DMS79 (cell line): Measurements from ENCODE around the gene ADAMTS14.

Experiments used
- DNase-seq: peaks from one replicate; lab custom pipeline; 2025; lab: John Stamatoyannopoulos, UW

The ADAMTS14 gene

DNA sequence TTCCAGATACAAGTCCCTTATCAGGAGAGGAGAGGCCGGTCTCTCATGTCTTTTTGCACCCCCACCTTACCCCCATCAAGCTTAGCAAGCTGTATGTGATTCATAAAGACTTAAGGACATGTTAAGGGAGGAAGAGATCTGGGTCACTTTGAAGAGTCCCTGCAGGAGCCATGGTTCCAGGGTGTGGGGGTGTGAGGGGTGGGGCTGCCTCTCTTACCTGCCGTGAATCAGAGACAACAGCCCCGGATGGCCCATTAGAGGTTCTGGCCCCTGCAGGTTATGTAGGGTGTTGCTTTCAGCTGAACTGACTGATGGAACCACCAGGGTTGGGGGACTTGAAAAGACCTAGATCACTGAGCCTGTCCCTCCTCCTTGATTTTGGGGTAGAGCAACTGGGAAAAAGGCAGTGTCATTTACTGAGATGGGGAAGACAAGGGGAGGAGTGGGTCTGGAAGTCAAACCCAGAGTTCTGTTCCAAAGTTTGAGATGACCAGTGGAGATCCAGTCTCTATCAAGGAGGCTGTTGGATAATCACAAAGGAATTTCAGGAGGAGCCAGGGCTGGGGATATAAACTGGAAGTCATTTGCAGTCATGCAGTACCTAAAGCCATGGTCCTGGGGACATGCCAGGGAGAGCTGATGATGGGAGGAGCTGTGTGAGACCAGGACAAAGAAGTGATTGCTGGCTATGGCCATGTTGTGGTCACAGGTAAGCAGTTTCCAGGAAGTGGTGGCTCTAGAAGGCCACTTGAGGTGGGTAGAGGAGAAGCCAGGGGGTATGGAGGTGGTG, 23.1 kb downstream of the ADAMTS14 start:
- no peak for DNase-seq

DNA sequence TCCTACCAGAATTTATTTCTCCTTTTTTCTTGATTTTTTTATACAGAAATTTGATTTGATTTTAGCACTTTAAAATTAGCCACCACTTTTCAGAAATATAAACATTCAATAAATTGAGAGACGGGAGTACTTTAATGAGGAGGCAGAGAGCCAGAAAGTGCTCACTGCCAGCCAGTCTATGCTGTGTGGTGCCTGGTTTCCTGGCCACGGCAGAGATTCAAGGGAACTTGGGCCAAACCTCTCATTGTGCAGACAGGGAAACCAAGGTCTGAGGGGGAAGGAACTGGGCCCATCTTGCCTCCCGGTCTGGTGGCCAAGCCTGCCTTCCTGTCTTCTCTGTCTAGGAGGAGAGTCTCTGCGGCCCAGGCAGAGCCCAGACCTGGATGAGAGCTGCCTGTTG, 25.9 kb downstream of the ADAMTS14 start:
- no peak for DNase-seq

DNA sequence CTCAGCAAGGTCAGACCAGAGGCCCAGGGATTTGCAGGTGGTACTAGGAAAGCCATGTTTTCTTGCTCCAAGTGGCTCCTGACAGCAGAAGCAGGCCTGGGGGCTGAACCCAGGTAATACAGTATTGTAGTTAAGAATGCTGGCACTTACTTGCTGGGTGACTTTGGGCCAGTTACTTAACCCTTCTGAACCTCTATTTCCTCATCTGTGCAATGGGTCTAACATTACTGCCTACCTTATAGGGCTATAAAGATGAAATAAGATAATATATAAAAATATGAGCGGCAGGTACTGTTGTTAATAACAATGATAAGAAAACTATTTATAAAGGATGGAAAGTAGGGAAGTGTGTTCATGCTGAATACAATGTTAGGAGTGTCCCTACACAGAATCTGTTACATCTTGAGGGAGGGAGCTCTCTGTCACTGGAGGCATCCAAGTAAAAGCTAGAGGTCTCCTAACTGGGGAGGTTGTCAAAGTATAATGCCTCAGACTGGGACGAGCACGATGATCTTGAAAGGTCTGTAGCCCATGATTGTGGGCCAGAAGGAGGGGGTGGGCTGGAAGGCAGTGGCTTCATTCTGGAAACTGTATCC, 26.9 kb downstream of the ADAMTS14 start:
- DNase-seq, result no peak

DNA sequence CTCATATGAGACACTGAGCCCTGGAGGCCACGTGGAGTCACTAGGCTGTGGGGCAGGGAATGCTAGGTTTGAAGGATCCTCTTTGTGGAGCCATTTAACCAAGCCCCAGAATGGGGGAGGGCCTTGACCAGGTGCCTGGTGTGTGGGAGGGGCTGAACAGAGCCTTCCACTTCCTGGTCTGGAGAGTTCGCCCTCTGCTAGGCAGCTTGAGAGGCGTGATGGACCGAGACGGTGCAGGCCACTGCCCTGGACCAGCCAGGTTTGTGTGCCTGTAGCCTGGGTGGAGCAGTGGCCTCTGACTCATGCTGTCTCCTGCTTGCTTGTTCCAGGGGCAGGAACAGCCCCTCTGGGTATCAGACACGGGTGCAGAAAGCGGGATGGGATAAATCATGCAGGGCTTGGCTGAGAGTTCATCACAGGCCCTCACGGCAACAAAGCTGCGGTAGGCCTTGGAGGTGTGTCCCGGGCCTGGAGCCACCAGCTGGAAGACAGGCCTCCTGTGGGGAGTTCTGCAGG, 27.4 kb downstream of the ADAMTS14 start:
- no peak for DNase-seq

DNA sequence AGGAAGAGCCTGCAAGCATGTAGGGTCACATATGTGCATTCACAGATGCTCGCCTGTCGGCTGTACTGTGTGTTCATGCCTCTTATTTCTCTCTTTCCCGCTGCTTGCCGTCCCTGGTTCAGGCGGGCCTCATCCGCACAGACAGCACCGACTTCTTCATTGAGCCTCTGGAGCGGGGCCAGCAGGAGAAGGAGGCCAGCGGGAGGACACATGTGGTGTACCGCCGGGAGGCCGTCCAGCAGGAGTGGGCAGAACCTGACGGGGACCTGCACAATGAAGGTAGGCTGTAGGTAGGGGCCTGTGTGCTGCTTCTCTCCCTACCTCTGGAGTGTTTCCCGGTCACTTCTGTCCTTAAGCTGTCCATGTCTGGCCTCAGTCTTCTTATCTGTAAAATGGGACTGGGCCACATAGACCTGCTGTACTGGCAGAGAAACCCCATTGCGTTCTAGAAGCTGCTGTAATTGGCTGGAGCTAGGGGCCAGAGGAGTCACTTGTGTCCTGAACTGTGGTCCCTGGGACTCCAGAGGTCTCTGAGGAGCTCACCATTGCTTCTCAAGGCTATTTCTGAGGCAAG, 30.0 kb downstream of the ADAMTS14 start:
- no peak for DNase-seq

DNA sequence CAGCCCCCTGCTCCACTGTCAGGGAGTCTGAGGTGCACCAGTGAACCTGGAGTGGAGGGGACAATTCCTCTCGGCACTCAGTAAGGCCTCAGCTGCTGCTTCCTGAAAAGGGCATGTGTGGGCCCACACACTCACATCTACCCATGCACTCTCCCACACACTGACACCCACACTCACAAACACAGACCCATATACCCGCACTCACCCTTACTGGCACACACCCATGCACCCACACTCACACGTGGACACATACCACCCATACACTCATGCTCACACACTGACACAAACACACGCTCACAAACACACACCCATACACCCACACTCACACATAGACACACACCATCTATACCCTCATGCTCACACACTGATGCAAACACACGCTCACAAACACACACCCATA, 31.9 kb downstream of the ADAMTS14 start:
- DNase-seq, result no peak

DNA sequence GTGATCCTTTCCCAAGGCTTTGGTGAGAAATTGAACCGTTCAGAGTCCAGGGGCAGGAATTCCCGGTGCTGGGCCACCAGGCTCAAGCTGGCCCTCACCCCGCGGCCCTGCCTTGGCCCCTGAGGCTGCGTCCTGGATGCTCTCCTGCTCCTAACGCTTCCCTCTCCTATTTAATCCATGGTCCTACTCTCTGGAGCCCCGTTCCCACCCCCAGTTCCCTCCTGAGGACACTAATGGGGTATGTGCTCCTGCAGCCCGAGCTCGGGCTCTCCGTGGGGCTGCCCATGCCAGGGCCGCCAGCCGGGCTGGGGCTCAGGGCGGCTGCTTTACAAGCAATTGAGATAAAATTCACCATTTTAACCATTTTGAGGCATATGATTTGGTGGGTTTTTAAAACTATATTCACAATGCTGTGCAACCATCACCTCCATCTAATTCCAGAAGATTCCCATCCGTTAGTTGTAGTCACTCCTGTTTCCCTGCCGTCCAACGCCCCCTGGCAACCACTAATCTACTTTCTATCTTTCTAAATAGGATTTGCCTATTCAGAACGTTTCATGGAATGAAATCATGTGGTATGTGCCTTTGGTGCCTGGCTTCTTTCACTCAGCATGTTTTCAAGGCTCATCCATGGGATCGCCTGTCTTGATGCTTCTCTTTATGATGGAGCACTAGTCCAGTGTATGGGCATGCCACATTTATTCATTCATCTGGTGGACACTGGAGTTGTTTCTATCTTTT, 33.0 kb downstream of the ADAMTS14 start:
- no peak for DNase-seq

DNA sequence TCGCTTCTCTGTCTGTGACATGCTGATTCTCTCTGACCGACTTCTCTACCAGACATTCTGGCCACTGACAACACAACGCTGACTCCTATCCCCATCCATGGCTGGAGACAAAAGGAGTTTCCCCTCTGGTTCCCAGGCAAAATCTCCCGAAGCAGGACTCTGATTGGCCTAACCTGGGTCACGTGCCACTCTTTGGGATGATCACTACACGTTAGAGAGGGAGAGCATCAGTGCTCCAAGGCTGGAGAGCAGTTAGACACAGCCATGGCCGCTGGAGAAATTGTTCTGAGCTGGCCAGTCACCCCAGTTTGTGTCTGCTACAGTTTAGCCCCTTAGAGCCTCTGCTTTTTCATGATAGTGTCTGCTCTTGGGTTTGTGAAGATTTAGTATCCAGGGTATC, 38.9 kb downstream of the ADAMTS14 start:
- DNase-seq, result no peak

DNA sequence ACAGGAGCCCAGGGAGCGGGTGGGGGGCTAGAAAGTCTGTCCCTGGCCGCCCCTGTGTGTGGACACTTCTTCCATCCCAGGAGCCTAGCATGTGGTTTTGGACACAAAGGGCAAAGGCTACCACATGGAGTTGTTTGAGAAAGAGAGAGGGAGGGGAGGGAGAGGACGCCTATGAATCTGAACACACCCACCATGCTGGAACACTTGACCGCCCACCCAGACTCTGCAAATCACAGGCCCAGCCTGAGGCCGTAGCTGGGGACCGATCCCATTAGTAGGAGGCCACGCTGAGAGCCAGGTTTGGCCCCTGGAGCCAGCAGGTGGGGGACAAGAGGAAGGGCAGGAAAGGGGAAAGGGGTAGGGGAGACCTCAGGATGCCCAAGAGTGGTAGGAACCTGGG, 39.6 kb downstream of the ADAMTS14 start:
- no peak for DNase-seq

DNA sequence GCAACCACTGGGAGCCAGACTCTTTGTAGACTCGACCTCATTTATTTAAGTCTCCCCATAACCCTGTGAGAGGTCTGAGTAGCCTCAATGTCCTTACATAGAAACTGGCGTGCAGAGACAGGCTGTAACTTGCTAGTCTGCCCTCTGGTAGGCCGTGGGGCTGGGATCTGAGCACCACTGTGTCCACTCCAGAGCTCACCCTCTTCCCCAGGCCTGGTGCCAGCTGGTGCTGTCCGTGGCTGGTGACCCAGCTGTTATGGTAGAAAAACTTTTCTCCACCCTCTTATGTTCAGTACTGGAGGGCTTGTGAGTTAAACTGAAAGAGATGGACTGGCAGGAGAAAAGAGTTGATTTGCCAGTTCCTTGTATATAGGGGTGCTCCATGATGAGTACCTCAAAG, 41.9 kb downstream of the ADAMTS14 start:
- DNase-seq, result no peak

DNA sequence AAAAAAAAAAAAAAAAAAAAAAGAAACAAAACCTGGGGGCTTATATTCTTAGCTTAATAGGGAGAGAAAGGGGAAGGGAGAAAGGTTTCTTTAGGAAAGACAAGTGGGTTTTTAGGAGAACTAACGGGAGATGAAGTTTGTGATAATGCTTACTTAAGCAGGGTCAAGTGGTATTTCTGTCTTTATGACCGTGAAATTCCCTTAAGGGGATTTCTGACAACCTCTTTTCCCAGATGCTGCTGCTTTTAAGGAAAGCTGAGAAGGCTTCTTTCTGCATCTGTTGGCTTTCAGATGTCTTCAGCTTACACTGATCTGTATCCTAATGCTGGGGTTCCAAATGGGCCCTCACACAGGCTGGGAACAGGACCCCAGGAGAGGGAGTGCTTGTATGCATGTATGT, 42.6 kb downstream of the ADAMTS14 start:
- DNase-seq, result peak; percentile 54

DNA sequence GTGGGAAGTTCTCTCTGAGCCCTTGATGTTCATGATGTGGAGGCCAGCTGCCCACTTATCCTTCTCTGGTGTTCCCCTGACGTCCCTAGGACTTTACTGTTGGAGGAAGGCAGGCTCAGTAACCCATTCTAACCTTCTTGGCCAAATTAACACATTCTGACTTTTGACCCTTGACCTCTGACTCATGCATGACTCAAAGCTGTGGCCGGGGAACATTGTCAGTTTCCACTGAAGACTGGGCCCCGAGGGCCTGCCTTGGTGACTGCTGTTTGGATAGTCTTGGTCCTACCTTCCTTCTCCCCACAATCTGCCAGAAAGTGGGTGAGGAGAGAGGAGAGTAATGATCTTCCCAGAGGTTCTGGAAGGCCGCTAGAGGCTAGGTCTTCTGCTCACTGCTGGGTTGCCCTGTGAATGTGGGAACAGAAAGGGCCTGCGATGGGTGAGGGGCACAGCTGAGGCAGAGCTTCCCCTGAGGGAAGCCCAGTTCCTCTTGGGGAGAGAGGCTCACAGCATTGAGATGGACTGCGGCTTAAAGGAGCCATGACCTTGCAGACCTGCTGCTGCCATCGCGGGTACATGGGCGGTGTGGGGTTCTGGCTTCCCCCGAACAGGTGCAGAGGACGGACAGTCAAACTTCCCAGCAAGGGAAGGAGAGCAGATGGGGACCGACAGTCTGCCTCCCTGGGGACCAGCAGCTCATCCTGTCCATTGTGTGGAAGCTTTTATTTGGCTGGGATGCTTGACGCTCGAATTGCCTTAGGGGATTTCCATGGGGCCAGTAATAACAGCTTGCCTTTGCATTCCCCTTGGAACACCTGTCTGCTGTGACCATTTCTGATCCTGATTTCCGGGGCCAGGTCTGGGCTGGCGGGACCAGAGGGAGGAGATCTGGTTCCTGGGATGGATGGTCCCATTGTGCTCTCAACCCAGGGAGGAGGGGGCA, 43.8 kb downstream of the ADAMTS14 start:
- DNase-seq, result no peak

DNA sequence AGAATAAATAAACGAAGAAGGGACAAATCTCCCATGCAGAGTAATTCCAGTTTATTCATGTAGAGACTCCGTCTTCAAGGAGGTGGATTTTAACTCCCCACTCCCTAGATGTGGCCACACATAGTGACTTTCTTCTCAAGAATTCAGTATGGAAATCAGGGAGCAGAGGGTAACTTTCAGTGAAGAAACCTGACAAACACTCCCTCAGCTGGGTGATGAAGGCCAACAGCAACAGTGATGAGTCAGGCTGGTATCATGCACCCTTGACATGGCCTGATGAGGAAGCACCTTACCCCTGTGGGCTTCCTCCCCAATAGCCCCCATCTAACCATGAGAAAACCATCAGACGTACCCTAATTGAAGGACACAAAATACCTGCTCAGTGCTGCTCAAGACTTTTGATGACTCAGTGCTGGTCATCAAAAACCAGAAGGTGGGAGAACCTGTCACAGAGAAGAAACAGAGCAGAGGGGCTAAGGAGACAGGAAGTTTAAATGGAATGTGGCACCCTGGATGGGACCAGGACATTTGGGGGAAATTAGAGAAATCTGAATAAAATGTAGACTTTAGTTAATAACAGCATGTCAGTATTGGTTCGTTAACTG, 50.6 kb downstream of the ADAMTS14 start:
- no peak for DNase-seq

DNA sequence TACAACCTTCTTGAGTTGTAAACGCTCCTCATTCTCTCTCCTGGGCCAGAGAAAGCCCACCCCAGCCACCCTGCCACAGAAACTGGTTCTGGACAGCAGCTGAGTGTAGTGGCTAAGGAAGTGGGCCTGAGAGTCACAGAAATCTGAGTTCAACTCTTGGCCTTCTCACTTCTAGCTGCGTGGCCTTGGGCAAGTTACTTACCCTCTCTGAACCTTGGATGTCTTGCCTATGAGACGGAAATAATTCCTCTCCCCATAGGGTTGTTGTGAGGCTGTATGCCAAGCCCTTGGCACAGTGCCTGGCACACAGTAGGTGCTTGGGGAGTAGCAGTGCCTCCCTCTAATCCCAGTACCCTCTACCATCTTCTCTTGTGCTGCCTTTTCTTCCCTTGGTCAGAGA, 51.5 kb downstream of the ADAMTS14 start:
- no peak for DNase-seq

DNA sequence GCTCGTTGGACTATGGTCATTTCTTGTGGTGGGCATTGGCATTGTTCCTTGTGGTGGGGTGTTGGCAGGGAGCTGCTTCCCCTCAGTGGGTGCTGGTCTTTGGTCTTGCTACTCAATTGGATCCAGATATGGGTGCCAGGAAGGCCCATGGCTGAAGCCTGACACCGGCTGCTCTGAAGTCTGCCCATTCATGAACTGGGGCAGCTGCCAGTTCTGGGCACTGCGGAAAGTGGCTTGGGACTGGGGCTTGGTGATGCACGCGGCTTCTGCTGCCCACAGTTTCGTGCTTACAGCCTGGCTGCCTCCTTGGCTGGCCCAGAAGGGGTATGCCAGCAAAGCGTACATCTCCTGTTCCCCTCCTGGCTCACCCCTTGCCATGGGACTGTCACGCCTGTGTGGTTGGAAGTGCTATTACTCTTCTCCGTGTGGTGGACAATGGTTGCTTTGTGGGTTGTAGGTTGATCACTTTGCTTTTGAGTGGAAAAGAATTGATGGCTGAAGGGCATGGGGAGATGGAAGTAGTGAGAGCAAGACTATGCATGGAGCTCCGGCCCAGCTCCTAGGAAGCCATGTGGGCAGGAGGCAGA, 54.7 kb downstream of the ADAMTS14 start:
- no peak for DNase-seq

DNA sequence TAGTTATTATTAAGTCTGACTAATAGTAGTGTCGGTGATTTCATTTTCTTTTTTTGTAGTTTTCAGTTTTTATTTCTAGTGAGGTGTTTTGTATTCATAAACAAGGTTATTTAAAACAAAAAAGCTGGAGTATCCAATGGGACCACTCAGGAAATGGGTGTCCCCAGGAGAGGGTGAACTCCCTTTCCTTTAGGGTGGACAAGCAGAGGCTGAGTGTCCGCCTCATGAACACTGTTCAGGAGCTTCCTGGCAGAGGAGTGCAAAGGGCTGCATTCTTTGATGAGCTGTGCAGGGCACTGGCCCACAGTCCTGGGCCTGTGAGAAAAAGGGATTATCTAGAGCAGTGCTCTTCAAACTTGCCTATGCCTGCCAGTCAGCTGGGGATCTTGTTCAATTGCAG, 56.0 kb downstream of the ADAMTS14 start:
- no peak for DNase-seq

DNA sequence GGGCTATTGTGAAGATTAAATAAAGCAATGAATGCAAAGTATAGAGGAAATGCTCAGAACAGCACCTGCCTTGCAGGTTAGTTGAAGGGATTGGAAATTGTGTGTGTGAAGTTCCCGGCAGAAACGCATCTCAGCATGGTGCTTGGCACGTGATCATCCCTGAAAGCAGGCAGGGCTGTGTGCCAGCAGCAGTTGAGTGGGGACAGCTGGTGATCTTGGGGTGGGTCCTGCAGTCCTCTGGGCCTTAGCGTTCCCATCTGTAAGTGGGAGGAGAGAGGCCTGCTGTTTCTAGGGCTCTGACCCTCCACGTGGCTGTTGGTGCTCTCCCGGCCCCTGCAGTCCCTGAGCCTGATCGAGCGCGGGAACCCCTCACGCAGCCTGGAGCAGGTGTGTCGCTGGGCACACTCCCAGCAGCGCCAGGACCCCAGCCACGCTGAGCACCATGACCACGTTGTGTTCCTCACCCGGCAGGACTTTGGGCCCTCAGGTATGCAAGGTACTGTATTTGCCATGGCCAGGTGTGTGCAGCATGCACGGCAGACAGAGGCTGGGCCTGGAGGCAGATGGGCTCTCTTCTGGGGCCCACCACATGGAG, 57.6 kb downstream of the ADAMTS14 start:
- peak; percentile 73 for DNase-seq

DNA sequence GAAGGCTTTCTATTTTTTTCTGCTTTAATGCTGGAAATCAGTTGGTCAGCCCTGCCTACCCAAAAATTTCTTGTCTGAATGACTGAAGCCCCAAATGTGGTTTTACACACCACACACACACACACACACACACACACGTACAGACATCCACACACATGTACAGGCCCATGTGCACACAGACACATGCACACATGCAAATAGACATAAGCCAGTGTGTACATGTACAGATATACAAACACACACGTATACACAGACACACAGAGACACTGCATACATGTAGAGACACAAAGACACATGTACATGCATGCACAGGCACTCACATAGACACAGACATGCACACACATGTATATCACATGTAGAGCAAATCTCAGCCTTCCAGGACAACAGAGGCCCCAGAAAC, 58.6 kb downstream of the ADAMTS14 start:
- DNase-seq, result no peak

DNA sequence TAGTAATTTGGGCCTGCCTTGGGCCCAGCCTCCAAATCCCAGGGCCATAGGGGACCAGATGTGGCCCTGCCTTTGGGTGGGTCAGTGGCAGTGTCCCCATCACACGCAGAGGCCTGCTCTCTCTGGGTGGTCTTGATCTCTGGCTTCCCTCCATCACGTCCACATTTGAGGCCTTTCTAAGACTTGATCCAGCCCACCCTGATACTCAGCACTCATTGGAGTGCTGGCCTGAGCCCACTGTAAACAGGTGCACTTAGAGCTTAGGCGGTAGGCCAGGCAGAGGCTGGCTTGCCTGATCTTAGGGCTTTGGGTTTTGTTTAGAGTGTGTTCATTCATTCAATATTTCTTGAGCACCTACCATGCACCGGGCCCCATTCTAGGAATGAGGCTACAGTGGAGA, 60.3 kb downstream of the ADAMTS14 start:
- no peak for DNase-seq

DNA sequence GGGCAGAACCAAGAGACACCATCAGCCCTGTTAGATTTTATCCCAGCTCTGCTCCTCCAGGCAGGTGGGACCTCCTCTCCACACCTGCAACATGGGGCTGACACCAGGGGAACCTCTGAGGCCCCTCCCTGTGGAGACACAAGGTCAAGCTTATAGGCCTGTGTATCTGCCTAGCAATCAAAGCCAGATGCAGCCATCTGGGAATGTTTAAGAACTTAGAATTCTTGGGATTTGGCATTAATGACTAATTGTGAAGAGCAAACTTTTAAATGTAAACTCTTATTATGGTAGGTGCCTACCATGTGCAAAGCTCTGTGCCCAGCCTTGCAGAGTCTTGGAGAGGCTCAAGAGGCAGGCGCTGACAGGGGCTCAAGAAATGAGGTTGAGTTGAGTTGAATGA, 60.7 kb downstream of the ADAMTS14 start:
- DNase-seq, result no peak
